A673 (cell line): Measurements from ENCODE around the gene LTB4R2. TPM values are rescaled to one million over a fixed set of nuclear protein-coding genes. Genes with fewer than 3 reads are reported as not detected.

Experiments used
- BruUV-seq: library from RNA; stranded (reverse); fragments of 400-500 nt; replicated peaks from 2 replicates; lab custom pipeline; 2021; lab: Mats Ljungman, UMichigan
- CTCF ChIA-PET: fragments of 300-600 bp; sonication (Branson Sonifier 250); formaldehyde crosslinking; loops from one replicate; lab custom pipeline; 2022; ENCODE audit warnings: antibody characterized with exemption; lab: Charles Lee
- POLR2A ChIA-PET: fragments of 300-600 bp; sonication (Branson Sonifier 250); formaldehyde crosslinking; loops from one replicate; lab custom pipeline; 2022; ENCODE audit warnings: antibody characterized with exemption; ENCODE audit not compliant: low non-redundant PET; lab: Charles Lee
- DNase-seq: peaks from one replicate; pipeline ENCODE4 v3.0.0-alpha.2; 2015; ENCODE audit warnings: low spot score
- H3K27ac ChIP-seq: fragments of 200-600 bp; sonication (generic); 2 replicates; pipeline ENCODE4 v1.5.1; 2016; ENCODE audit warnings: mixed run types, low read depth, mild to moderate bottlenecking, mixed read lengths, antibody characterized with exemption, low read length; ENCODE audit not compliant: poor library complexity, severe bottlenecking
- H3K27me3 ChIP-seq: fragments of 200-600 bp; sonication (generic); replicated peaks from 2 replicates; pipeline ENCODE4 v1.6.1; 2017; ENCODE audit warnings: mixed run types, low read depth, mild to moderate bottlenecking, mixed read lengths, antibody characterized with exemption, low read length; ENCODE audit not compliant: insufficient read depth, poor library complexity
- H3K36me3 ChIP-seq: fragments of 200-600 bp; sonication (generic); 2 replicates; pipeline ENCODE4 v1.6.1; 2016; ENCODE audit warnings: mixed run types, mild to moderate bottlenecking, mixed read lengths, antibody characterized with exemption, low read length; ENCODE audit not compliant: insufficient read depth, poor library complexity, severe bottlenecking
- H3K4me1 ChIP-seq: fragments of 200-600 bp; sonication (generic); 2 replicates; pipeline ENCODE4 v1.6.1; 2017; ENCODE audit warnings: mixed run types, mild to moderate bottlenecking, mixed read lengths, antibody characterized with exemption, low read length; ENCODE audit not compliant: insufficient read depth, poor library complexity, severe bottlenecking
- H3K4me3 ChIP-seq: fragments of 200-600 bp; sonication (generic); 2 replicates; pipeline ENCODE4 v1.5.1; 2016; ENCODE audit warnings: low read depth, mixed run types, mild to moderate bottlenecking, mixed read lengths, low read length; ENCODE audit not compliant: poor library complexity, severe bottlenecking
- H3K9me3 ChIP-seq: fragments of 200-600 bp; sonication (generic); 2 replicates; pipeline ENCODE4 v1.6.1; 2016; ENCODE audit warnings: mixed run types, low read depth, mild to moderate bottlenecking, mixed read lengths, antibody characterized with exemption, low read length; ENCODE audit not compliant: poor library complexity, severe bottlenecking
- CTCF ChIP-seq: fragments of 300-800, 200-600 bp; sonication (generic); conservative IDR thresholded peaks from 2 replicates; pipeline ENCODE4 v1.5.1; 2017; ENCODE audit warnings: low read depth, mild to moderate bottlenecking, antibody characterized with exemption, low read length, moderate library complexity, mixed read lengths
- EZH2 ChIP-seq: fragments of 200-600 bp; sonication (generic); IDR thresholded peaks from 2 replicates; pipeline ENCODE4 v1.6.1; 2017; ENCODE audit warnings: borderline replicate concordance, low read depth, mild to moderate bottlenecking, mixed read lengths, antibody characterized with exemption, low read length; ENCODE audit not compliant: poor library complexity, severe bottlenecking
- intact Hi-C: fragments of 100-400 bp; cut with micrococcal nuclease; formaldehyde crosslinking; loops from one replicate; pipeline ENCODE4 v1.10.0; 2022; ENCODE audit not compliant: unreplicated experiment
- total RNA-seq: library from RNA; stranded (reverse); gene quantifications from 2 replicates; pipeline ENCODE4 v1.2.3, GENCODE V29; 2021

LTB4R2 gene
- total RNA-seq, 1 experiment from 2014 or later: 7.6 TPM

- ChIA-PET CTCF (interaction anchor here (1.2 to 1.3 kb wide), 2 partner anchors 102 to 108 kb away, joined by 3 to 7 read pairs; no protein-coding TSS in a partner anchor), POLR2A (no interaction called here)
- TF ChIP-seq EZH2 (no peak), CTCF (no peak)
- BruUV-seq: no TSS peak
- Histone ChIP-seq H3K36me3 (no peaks in the 10 kb centered on the region), H3K4me3 (no peak overlapping the region), H3K4me1 (peaks cover 6% of the 10 kb centered on the region), H3K9me3 (no peaks in the 10 kb centered on the region), H3K27me3 (no peaks in the 10 kb centered on the region), H3K27ac (no peak overlapping the region)
- intact Hi-C loops: no loop called here
- DNase-seq: no peak
Observed at GRCh38 chr14:24329073-24329663, 19.2 kb downstream of the LTB4R2 start.

GRCh38 chr14:24329736-24330135 lies 19.8 kb downstream of the LTB4R2 start:
- DNase-seq: no peak
- TF ChIP-seq CTCF: no peak
- no peak for TF ChIP-seq EZH2
- peaks cover 10% of the 10 kb centered on the region for H3K4me1 ChIP-seq
- H3K27me3 ChIP-seq: no peaks in the 10 kb centered on the region
- H3K9me3 ChIP-seq: no peaks in the 10 kb centered on the region
- ChIA-PET CTCF (interaction anchor here (1.3 kb wide), 1 partner anchor 108 kb away, joined by 3 read pairs; no protein-coding TSS in a partner anchor), POLR2A (no interaction called here)
- no peak overlapping the region for H3K27ac ChIP-seq
- intact Hi-C loops: no loop called here
- H3K36me3 ChIP-seq: no peaks in the 10 kb centered on the region
- no peak overlapping the region for H3K4me3 ChIP-seq
- no TSS peak for BruUV-seq

DNA sequence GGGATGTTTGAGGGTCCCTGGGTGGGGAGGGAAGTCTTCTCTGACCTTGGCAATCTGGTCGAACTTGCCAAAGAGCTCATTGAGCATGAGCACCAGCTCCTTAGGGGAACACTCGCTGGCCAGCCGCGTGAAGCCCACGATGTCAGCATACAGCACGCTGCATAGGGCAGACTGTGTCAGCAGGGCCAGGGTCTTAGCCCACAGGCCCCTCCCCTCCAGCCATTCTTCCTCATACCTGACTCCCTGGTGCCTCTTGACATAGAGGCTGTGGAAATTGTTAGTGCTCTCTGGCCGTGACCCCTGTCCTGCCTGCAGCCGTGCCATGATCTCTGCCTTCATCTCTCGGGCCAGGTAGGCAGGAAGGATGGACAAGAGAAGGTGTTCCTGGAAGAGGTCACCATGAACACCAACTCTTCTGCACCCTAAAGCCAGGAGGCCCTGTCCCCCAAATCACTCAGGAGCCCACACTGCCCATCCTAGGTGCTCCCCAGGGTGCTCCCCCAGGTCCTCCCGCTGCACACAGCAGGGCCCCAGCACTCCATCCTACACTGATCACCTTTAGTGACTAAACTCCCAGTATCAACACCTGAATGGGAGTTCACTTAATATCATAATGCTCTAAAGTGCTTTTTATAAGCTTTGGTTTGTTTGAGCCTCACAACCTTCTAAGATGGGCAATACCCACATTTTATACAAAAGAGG lies 21.2 kb downstream of the LTB4R2 start:
- Histone ChIP-seq H3K4me3 (no peak overlapping the region), H3K9me3 (no peaks in the 10 kb centered on the region), H3K4me1 (peaks cover 10% of the 10 kb centered on the region), H3K27ac (no peak overlapping the region), H3K36me3 (no peaks in the 10 kb centered on the region), H3K27me3 (no peaks in the 10 kb centered on the region)
- POLR2A ChIA-PET: interaction anchor here (1.0 kb wide), 1 partner anchor 101 kb away, joined by 4 read pairs; no protein-coding TSS in a partner anchor
- no TSS peak for BruUV-seq
- intact Hi-C loops: no loop called here
- CTCF ChIA-PET: no interaction called here
- TF ChIP-seq EZH2 (no peak), CTCF (no peak)
- DNase-seq: no peak
